ENCODE data around the gene EPB41L4A.

Gene EPB41L4A

GRCh38 chr5:112316006-112316405 lies 103.1 kb downstream of the EPB41L4A start:
- in situ Hi-C loops (cut with HindIII; ENCODE audit: low sequenced_read_pairs): no loop called here

GRCh38 chr5:112312295-112313275 lies 106.5 kb downstream of the EPB41L4A start:
- in situ Hi-C loops (cut with HindIII; ENCODE audit: low sequenced_read_pairs): no loop called here

- in situ Hi-C loops (cut with HindIII; ENCODE audit: low sequenced_read_pairs): no loop called here
Observed at GRCh38 chr5:112310746-112311145, 108.3 kb downstream of the EPB41L4A start.

- in situ Hi-C loops (cut with HindIII; ENCODE audit: low sequenced_read_pairs): no loop called here
Observed at GRCh38 chr5:112308608-112309007, 110.5 kb downstream of the EPB41L4A start.

- in situ Hi-C loops (cut with HindIII; ENCODE audit: low sequenced_read_pairs): no loop called here
Observed at GRCh38 chr5:112306956-112307355, 112.1 kb downstream of the EPB41L4A start.

- in situ Hi-C loops (cut with HindIII; ENCODE audit: low sequenced_read_pairs): no loop called here
Observed at GRCh38 chr5:112304743-112305142, 114.3 kb downstream of the EPB41L4A start.

- in situ Hi-C loops (cut with HindIII; ENCODE audit: low sequenced_read_pairs): no loop called here
Observed at GRCh38 chr5:112303685-112304084, 115.4 kb downstream of the EPB41L4A start.

GRCh38 chr5:112294126-112294525 lies 125.0 kb downstream of the EPB41L4A start:
- in situ Hi-C loops (cut with HindIII; ENCODE audit: low sequenced_read_pairs): no loop called here

GRCh38 chr5:112293587-112293986 lies 125.5 kb downstream of the EPB41L4A start:
- in situ Hi-C loops (cut with HindIII; ENCODE audit: low sequenced_read_pairs): no loop called here

GRCh38 chr5:112290691-112291090 lies 128.4 kb downstream of the EPB41L4A start:
- in situ Hi-C loops (cut with HindIII; ENCODE audit: low sequenced_read_pairs): no loop called here

- in situ Hi-C loops (cut with HindIII; ENCODE audit: low sequenced_read_pairs): no loop called here
Observed at GRCh38 chr5:112289465-112289864, 129.6 kb downstream of the EPB41L4A start.

GRCh38 chr5:112283943-112284929 lies 134.8 kb downstream of the EPB41L4A start:
- in situ Hi-C loops (cut with HindIII; ENCODE audit: low sequenced_read_pairs): no loop called here

- in situ Hi-C loops (cut with HindIII; ENCODE audit: low sequenced_read_pairs): no loop called here
Observed at GRCh38 chr5:112283034-112283582, 136.0 kb downstream of the EPB41L4A start.

GRCh38 chr5:112279082-112279481 lies 140.0 kb downstream of the EPB41L4A start:
- in situ Hi-C loops (cut with HindIII; ENCODE audit: low sequenced_read_pairs): no loop called here

GRCh38 chr5:112276991-112277390 lies 142.1 kb downstream of the EPB41L4A start:
- in situ Hi-C loops (cut with HindIII; ENCODE audit: low sequenced_read_pairs): no loop called here

GRCh38 chr5:112275671-112276070 lies 143.4 kb downstream of the EPB41L4A start:
- in situ Hi-C loops (cut with HindIII; ENCODE audit: low sequenced_read_pairs): no loop called here

GRCh38 chr5:112270299-112271293 lies 148.5 kb downstream of the EPB41L4A start:
- in situ Hi-C loops (cut with HindIII; ENCODE audit: low sequenced_read_pairs): no loop called here

GRCh38 chr5:112267231-112267630 lies 151.8 kb downstream of the EPB41L4A start:
- in situ Hi-C loops (cut with HindIII; ENCODE audit: low sequenced_read_pairs): no loop called here

- in situ Hi-C loops (cut with HindIII; ENCODE audit: low sequenced_read_pairs): no loop called here
Observed at GRCh38 chr5:112264666-112265065, 154.4 kb downstream of the EPB41L4A start.

- in situ Hi-C loops (cut with HindIII; ENCODE audit: low sequenced_read_pairs): no loop called here
Observed at GRCh38 chr5:112264151-112264550, 154.9 kb downstream of the EPB41L4A start.
